ENCODE measurements around the gene HGFAC.
A peak's percentile ranks its signal among the peaks of the same experiment; 100 is the strongest.

Gene HGFAC

GRCh38 chr4:3426465-3427133, 15.2 kb upstream of the HGFAC start:
- no peak overlapping the region for H3K27ac Mint-ChIP-seq
- H3K4me3 Mint-ChIP-seq = no peak overlapping the region
- H3K9me3 Mint-ChIP-seq = no peaks in the 10 kb centered on the region
- intact Hi-C loops (cut with micrococcal nuclease) = no loop called here
- H3K27me3 Mint-ChIP-seq = peaks cover 2% of the 10 kb centered on the region
- no peaks in the 10 kb centered on the region for H3K4me1 Mint-ChIP-seq (ENCODE audit: low read depth)
- H3K36me3 Mint-ChIP-seq (ENCODE audit: low read depth) = peaks cover 88% of the 10 kb centered on the region

GRCh38 chr4:3427134-3427476, 14.7 kb upstream of the HGFAC start:
- no peaks in the 10 kb centered on the region for H3K9me3 Mint-ChIP-seq
- no peak overlapping the region for H3K4me3 Mint-ChIP-seq
- peaks cover 2% of the 10 kb centered on the region for H3K27me3 Mint-ChIP-seq
- intact Hi-C loops (cut with micrococcal nuclease) = no loop called here
- H3K4me1 Mint-ChIP-seq (ENCODE audit: low read depth) = no peaks in the 10 kb centered on the region
- no peak overlapping the region for H3K27ac Mint-ChIP-seq
- peaks cover 88% of the 10 kb centered on the region for H3K36me3 Mint-ChIP-seq (ENCODE audit: low read depth)

- H3K36me3 Mint-ChIP-seq (ENCODE audit: low read depth) = peaks cover 83% of the 10 kb centered on the region
- intact Hi-C loops (cut with micrococcal nuclease) = no loop called here
Observed at GRCh38 chr4:3427706-3428446, 13.9 kb upstream of the HGFAC start.

GRCh38 chr4:3429651-3430050, 12.1 kb upstream of the HGFAC start:
- no peak overlapping the region for H3K4me3 Mint-ChIP-seq
- no peaks in the 10 kb centered on the region for H3K4me1 Mint-ChIP-seq (ENCODE audit: low read depth)
- intact Hi-C loops (cut with micrococcal nuclease) = no loop called here
- H3K27me3 Mint-ChIP-seq = peaks cover 2% of the 10 kb centered on the region
- H3K9me3 Mint-ChIP-seq = no peaks in the 10 kb centered on the region
- H3K36me3 Mint-ChIP-seq (ENCODE audit: low read depth) = peaks cover 72% of the 10 kb centered on the region
- no peak overlapping the region for H3K27ac Mint-ChIP-seq

More at GRCh38 chr4:3427706-3428446, 13.9 kb upstream of the HGFAC start:
- Mint-ChIP-seq H3K4me1 (ENCODE audit: low read depth) (no peaks in the 10 kb centered on the region), H3K9me3 (no peaks in the 10 kb centered on the region), H3K4me3 (no peak overlapping the region), H3K27ac (no peak overlapping the region), H3K27me3 (peaks cover 2% of the 10 kb centered on the region)

GRCh38 chr4:3430524-3430923, 11.2 kb upstream of the HGFAC start:
- Mint-ChIP-seq H3K4me3 (no peak overlapping the region), H3K9me3 (no peaks in the 10 kb centered on the region), H3K27ac (no peak overlapping the region), H3K36me3 (ENCODE audit: low read depth) (peaks cover 64% of the 10 kb centered on the region), H3K27me3 (peaks cover 2% of the 10 kb centered on the region), H3K4me1 (ENCODE audit: low read depth) (no peaks in the 10 kb centered on the region)
- intact Hi-C loops (cut with micrococcal nuclease) = no loop called here

GRCh38 chr4:3431446-3431993, 10.2 kb upstream of the HGFAC start:
- Mint-ChIP-seq H3K36me3 (ENCODE audit: low read depth) (peaks cover 61% of the 10 kb centered on the region), H3K9me3 (no peaks in the 10 kb centered on the region), H3K27ac (no peak overlapping the region), H3K4me1 (ENCODE audit: low read depth) (peaks cover 3% of the 10 kb centered on the region), H3K4me3 (no peak overlapping the region), H3K27me3 (peaks cover 2% of the 10 kb centered on the region)
- intact Hi-C loops (cut with micrococcal nuclease) = no loop called here

GRCh38 chr4:3432381-3432790, 9.4 kb upstream of the HGFAC start:
- no peak overlapping the region for H3K4me3 Mint-ChIP-seq

GRCh38 chr4:3433138-3433869, 8.5 kb upstream of the HGFAC start:
- Mint-ChIP-seq H3K4me1 (ENCODE audit: low read depth) (peaks cover 10% of the 10 kb centered on the region), H3K27me3 (peaks cover 2% of the 10 kb centered on the region), H3K27ac (no peak overlapping the region), H3K4me3 (no peak overlapping the region), H3K36me3 (ENCODE audit: low read depth) (peaks cover 48% of the 10 kb centered on the region), H3K9me3 (no peaks in the 10 kb centered on the region)
- intact Hi-C loops (cut with micrococcal nuclease) = no loop called here

More at GRCh38 chr4:3432381-3432790, 9.4 kb upstream of the HGFAC start:
- H3K27me3 Mint-ChIP-seq = peaks cover 2% of the 10 kb centered on the region
- H3K36me3 Mint-ChIP-seq (ENCODE audit: low read depth) = peaks cover 57% of the 10 kb centered on the region
- peaks cover 10% of the 10 kb centered on the region for H3K4me1 Mint-ChIP-seq (ENCODE audit: low read depth)
- H3K27ac Mint-ChIP-seq = no peak overlapping the region
- intact Hi-C loops (cut with micrococcal nuclease) = no loop called here
- H3K9me3 Mint-ChIP-seq = no peaks in the 10 kb centered on the region

GRCh38 chr4:3434881-3435685, 6.7 kb upstream of the HGFAC start:
- H3K36me3 Mint-ChIP-seq (ENCODE audit: low read depth) = peaks cover 30% of the 10 kb centered on the region
- intact Hi-C loops (cut with micrococcal nuclease) = no loop called here
- H3K27ac Mint-ChIP-seq = no peak overlapping the region
- peaks cover 15% of the 10 kb centered on the region for H3K4me1 Mint-ChIP-seq (ENCODE audit: low read depth)
- H3K4me3 Mint-ChIP-seq = no peak overlapping the region
- H3K27me3 Mint-ChIP-seq = peaks cover 7% of the 10 kb centered on the region
- no peaks in the 10 kb centered on the region for H3K9me3 Mint-ChIP-seq

- intact Hi-C loops (cut with micrococcal nuclease) = no loop called here
- Mint-ChIP-seq H3K9me3 (no peaks in the 10 kb centered on the region), H3K4me1 (ENCODE audit: low read depth) (peaks cover 19% of the 10 kb centered on the region), H3K36me3 (ENCODE audit: low read depth) (peaks cover 25% of the 10 kb centered on the region), H3K4me3 (no peak overlapping the region), H3K27me3 (peaks cover 6% of the 10 kb centered on the region), H3K27ac (no peak overlapping the region)
Observed at GRCh38 chr4:3435686-3435956, 6.1 kb upstream of the HGFAC start.

GRCh38 chr4:3436048-3436797, 5.5 kb upstream of the HGFAC start:
- H3K27ac Mint-ChIP-seq = peak overlapping the region; percentile 54
- peaks cover 23% of the 10 kb centered on the region for H3K4me1 Mint-ChIP-seq (ENCODE audit: low read depth)
- H3K36me3 Mint-ChIP-seq (ENCODE audit: low read depth) = peaks cover 19% of the 10 kb centered on the region
- intact Hi-C loops (cut with micrococcal nuclease) = no loop called here
- H3K27me3 Mint-ChIP-seq = peaks cover 5% of the 10 kb centered on the region
- no peak overlapping the region for H3K4me3 Mint-ChIP-seq
- no peaks in the 10 kb centered on the region for H3K9me3 Mint-ChIP-seq

- Mint-ChIP-seq H3K4me3 (no peak overlapping the region), H3K9me3 (no peaks in the 10 kb centered on the region), H3K36me3 (ENCODE audit: low read depth) (peaks cover 11% of the 10 kb centered on the region), H3K4me1 (ENCODE audit: low read depth) (peaks cover 28% of the 10 kb centered on the region), H3K27me3 (peaks cover 6% of the 10 kb centered on the region), H3K27ac (peak overlapping the region; percentile 54)
- intact Hi-C loops (cut with micrococcal nuclease) = no loop called here
Observed at GRCh38 chr4:3436798-3437581, 4.8 kb upstream of the HGFAC start.

Data from dendritic cell treated with granulocyte-macrophage colony-stimulating factor and Interleukin-4, amounts not matched to agents 40 ng/mL and 50 ng/mL, for 4 days (primary cell).